HG03108 (cell line): ENCODE results near the gene ATP5MC2.
"Not testable (repeated sequence)": the region's sequence is repeated elsewhere in the genome, so short reads cannot be mapped to it uniquely, and the experiment has no call there.

Experiments
- ATAC-seq: cut with Tn5 transposase; IDR thresholded peaks from one replicate; pipeline ENCODE4 v1.9.1; 2021; ENCODE audit warnings: moderate library complexity; ENCODE audit not compliant: unreplicated experiment

ATP5MC2 gene

DNA sequence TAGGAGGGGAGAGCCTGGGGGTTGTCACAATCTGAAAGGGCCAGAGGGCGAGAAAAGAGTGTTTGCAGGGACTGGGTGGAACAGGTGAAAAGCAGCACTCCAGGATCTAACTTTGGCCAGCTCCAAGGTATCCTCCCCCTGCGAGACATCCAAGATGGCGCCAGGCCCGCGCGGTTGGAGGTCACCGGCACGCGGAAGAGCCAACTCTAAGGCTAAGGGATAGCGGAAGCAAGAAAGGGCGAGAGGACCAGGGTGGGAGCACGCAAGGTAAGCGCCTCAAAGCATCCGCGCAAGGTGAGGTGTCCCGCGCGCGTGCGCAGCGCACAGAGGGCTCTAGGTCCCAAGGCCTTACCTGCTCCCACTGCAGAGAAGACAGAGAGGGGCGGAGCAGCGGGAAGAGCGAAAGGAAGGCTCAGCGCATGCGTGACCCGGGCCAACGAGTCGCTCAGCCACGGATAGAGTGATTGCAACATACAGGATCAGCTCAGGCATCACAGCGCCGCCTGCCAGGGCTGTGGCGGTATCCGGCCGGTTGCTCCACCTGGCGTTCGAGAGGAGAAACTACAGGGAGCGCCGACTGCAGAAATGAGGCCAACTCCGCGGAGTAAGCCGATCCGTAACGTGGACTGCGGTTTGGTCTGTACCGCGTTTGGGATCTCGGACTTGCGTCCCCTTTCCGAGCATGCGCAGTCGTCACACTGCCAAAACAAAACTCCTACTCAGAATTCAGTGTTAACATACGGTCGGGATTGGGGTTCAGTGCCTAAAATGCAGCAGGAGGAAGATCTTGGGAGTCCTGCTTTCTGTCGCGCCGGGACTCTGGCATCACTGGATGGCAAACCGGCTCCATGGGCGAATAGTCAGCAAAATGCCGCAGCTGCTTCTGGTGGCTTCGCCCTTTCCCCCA is at the start of gene ATP5MC2:
ATP5MC2 (minus strand) TSS at position 383 of the 907 bp plus-strand sequence. CDS start 3,469 bp downstream, outside the sequence.
- ATAC-seq, result peak; percentile 95

DNA sequence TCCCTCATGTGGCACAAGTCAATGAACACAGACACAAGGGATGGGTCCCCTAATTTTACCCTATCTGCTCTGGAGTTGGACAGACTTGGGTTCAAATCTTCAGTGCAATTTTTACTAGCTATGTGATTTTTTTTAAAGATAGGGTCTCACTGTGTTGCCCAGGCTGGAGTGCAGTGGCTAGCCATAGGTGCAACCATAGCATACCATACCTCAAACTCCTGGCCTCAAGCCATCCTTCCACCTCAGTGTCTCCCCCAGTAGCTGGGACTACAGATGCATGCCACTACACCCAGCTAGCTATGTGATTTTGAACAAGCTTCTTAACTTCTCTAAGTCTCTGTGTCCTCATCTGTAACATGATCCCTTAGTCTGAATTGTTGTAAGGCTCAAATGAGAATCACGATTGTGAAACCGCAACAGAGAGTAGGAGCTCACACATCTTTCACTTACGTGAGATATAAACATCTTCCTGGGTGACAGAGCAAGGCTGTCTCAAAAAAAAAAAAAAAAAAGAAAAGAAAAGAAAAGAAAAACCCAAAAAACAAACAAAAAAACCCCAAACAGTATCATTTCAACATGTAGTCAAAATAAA is 46.7 kb upstream of the ATP5MC2 start:
- ATAC-seq, result no peak

DNA sequence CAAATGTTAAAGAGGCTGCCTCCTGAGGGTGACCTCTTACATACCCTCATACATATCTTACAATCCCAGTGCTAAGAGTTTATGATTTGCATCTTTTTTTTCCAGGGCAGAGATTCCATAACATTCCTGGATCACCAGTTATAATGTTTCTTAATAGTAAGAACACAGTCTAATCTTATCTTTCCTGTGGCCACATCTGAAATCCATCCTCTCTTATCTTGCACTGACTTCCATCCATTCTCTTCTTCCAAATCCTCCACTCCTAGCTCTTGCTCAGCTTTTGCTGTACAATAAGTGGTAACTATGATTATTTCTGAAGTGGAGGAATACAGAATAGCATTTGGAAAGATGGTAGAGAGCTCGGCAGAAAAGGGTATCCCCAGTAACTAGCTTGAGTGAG is 45.1 kb upstream of the ATP5MC2 start:
- no peak for ATAC-seq

DNA sequence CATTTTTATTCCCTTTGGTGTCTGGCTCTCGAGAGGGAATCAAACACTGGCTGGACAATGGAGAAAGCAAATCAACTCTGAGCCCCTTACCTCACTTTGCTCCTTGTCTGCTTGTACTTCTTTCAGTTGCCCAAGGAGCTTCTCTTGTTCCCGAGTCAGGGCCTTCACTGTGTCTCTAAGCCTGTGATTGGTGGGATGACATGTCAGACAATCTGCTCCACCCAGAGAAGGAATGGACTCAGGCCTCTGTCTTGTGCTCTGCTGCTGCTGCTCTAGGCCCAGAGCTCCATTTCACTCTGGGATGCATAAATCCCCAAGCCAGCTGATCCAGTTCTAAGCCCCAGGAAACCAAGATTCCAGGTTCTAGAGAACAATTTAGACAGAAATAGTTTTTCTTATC is 43.8 kb upstream of the ATP5MC2 start:
- ATAC-seq, result no peak

DNA sequence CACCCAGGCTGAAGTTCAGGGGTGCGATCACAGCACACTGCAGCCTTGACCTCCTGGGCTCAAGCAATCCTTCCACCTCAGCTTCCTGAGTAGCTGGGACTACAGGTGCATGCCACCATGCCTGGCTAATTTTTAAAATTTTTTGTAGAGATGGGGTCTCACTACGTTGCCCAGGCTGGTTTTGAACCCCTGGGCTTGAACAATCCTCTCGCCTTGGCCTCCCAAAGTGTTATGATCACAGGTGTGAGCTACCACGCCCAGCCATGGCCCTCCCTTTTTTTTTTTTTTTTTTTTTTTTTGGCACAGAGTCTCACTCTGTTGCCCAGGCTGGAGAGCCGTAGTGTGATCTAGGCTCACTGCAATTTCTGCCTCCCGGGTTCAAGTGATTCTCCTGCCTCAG is 42.7 kb upstream of the ATP5MC2 start:
- not testable (repeated sequence) for ATAC-seq

DNA sequence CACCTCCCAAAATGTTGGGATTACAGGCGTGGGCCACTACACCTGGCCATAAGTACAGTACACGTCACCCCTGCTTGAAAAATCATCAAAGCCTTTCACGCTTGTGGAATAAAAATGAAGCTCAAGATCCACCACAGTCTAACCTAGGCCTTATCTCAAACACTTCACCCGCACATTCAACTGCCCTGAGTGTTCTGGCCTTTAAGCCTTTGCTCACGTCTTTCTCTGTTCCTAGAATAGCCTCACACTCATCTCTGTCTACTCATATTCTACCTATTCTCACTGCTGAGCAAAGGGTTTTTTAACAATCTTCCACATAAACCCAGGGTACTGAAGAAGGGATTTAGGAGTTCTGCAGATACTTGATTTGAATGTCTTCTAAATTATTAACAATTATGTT is 41.4 kb upstream of the ATP5MC2 start:
- ATAC-seq, result no peak

DNA sequence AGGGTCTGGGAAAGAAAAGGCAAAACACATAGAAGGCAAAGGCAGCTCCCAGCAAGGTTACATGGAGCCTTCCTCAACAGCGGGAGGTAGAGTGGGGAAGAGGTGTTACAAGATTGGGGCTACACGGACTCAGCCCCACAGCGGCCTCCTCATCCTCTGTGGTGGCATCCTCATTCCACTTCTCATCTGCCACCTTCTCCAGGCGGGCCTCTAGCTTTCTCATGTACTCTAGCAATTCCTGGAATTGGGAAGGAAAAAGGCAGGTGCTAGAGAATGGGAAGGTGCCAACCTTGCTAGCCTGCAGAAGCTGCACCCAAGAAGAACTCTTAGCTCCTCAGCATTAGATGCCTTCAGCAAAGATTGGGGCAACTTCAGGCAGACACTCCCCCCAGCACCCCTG is 38.1 kb upstream of the ATP5MC2 start:
- ATAC-seq, result no peak

DNA sequence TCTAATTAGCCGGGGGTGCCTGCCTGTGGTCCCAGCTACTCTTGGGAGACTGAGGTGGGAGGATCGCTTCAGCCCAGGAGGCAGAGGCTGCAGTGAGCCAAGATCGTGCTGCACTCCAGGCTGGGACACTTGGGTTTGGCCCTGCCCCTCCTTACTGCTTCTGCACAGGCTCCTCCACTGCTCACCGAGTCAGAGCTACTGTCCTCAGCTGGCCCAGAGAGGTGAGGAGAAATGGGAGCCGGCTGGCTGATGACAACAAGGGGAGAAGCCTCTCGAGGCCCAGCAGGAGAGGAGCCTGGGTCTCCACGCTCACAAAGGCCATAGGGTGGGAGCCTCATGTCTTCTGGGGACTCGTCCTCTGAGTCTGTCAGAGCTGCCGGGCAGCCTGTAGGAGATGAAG is 37.6 kb upstream of the ATP5MC2 start:
- no peak for ATAC-seq

DNA sequence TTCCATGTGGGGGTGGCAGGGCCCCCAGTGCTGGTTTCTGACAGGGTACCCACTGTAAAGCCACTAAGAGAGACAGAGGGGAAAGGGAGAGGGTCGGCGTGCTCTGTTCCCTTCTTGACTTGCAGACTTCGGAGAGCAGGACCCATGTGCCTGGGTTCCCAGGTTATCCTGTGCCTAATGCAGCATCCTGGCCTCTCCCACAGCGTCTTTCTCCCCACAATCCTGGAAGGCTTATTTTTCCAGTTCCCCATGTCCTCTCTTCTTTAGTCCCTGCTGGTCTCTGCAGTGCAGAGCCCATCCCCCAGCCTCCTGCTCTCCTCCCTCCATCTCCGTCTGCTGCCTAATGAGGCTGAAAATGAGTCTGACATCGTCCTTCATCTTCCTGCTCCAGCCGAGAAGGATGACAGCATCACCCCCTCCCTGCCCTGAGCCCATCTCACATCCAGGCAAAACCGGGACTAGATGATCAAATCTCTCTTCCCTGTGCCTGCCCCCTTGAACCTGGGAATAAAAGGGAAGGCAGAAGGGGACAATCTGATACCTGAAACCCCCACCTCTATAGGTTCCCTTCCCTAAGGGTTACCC is 36.3 kb upstream of the ATP5MC2 start:
- no peak for ATAC-seq

DNA sequence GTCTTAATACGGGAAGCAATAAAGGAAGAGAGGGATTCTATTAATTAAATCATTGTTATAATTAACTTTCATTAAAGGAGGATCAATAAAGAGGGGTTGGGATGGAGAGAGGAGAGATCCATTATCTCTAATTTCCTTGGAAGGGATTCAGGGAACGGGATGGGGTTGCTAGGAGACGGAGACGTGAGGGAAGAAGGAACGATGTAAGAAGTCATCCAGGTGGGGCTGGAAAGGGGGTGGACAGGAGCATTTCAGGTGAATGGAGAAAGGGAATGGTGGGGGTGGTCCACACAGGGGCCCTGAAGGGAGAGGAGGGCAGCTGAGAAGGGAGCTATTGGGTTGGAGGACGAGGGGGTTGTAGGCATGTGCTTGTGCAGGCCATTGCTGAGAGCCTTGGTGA is 34.2 kb upstream of the ATP5MC2 start:
- ATAC-seq, result no peak

DNA sequence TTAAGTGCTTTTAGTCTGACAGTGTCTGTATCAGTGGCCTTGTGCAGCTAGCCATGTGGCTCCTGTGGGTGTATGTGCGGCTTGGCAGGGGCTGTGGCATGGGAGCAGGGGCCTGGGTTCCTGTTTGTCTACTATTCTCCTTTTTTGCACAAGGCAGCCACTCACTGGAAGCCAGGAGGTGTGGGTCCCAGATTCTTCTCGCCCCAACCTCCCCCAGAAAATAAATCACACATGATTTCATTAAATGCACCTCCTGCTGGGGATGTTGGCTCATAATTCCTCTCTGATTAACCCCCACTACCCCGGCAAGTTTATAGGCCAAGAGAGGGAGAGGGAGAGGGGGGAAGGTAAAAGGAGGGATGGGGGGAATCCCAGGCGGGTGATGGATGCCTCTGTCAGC is 33.8 kb upstream of the ATP5MC2 start:
- no peak for ATAC-seq

DNA sequence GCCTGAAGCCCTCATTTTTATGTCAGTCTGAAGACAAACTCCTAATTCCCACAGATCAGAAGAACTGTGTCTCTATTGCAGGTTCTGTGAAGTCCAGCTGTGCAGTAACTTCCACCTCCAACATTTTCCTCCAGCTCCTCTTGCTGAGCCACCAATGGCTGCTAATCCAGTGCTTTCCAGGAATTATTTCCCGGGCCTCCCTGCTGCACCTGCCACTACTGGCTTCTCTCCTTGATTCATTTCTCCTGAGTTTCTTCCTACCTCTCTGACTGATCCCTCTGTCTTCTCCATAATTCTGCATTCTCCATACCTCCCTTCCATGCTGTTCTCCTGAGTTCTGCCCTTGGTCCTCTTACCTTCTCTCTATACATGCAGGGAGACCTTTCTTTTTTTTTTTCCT is 30.2 kb upstream of the ATP5MC2 start:
- ATAC-seq, result no peak

DNA sequence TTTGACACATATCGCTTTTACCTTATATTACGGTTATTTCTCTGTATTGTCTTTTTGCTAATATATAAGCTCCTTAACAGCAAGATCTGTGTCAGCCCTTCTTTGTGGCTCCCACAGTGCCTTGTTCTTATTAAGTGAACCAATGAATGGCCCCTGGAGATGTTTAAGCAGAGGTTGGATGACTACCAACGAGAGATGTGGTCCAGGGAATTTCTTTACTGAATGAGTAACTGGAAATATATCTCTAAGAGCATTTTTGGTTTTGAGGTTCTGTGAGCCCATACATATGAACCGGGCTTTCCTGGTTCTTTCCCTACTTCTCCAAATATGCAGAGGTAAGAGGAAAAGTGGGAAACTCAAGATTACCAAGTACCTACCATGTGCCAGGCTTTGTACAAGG is 27.9 kb upstream of the ATP5MC2 start:
- ATAC-seq, result no peak

DNA sequence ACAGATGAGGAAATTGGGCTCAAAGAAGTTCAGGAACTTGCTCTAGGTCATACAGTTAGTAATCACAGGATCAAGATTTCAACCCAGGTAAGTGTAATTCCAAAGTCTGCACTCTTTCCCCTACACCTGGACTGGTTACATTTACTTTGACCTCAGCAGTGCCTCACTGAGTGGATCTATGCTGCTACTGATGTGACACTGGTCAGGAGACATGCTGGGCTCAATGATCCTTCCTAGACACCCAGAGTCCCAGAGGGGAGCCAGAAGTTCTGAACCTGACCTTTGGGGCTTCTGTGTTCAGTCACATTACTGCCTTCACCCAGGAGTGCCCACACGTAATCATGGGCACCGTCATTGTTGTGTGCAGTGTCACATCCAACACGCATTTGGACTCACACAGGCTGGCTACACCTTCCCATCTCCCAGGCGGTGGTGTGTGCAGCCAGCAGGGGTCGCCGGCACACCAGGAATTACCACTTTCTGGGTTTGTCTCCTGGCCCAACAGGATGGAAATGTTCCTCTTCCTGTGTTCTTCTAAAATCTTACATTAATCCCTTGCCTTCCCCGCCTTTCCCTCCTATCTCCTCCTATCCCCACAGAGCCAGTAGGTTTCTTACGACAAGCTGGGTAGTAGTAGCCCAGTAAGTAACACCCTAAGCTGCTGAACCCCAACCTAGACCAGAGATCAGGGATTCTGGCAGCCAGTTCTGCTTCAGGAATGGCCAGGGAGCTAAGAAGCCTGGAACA is 25.8 kb upstream of the ATP5MC2 start:
- ATAC-seq, result peak; percentile 70

DNA sequence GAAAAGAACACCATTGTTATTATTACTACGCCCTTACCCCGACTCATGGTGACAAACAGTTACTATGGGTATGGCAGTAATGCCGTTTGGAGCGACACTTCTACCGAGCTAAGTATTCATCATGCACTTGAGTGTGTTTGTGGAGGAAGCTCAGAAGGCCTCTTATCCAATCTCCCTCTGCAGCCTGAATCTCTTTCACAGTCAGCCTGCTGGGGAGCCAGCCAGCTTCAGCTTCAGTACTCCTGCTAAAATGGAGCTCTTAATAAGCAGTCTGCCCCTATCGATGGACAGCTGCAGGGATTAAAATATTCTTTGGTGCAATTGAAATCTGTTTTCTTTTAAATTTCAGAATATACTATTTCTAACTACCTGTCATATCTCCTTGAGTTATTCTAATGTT is 24.7 kb upstream of the ATP5MC2 start:
- ATAC-seq, result no peak

DNA sequence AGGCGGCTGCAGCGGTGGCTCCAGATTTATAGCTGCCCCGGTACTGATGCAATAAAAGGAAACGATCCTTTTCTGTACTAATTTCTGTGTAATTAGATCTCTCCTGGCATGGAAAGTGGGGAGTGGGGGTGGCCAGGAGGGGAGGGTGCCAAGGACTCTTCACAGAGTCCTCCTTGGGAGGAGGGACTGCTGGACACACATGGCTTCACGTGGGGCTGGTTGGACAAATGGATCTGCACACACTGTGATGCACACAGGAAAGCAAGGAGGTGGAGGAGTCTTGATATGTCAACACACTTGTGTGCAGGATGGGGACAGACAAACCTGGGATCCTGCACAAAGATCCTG is 23.8 kb upstream of the ATP5MC2 start:
- ATAC-seq, result no peak

DNA sequence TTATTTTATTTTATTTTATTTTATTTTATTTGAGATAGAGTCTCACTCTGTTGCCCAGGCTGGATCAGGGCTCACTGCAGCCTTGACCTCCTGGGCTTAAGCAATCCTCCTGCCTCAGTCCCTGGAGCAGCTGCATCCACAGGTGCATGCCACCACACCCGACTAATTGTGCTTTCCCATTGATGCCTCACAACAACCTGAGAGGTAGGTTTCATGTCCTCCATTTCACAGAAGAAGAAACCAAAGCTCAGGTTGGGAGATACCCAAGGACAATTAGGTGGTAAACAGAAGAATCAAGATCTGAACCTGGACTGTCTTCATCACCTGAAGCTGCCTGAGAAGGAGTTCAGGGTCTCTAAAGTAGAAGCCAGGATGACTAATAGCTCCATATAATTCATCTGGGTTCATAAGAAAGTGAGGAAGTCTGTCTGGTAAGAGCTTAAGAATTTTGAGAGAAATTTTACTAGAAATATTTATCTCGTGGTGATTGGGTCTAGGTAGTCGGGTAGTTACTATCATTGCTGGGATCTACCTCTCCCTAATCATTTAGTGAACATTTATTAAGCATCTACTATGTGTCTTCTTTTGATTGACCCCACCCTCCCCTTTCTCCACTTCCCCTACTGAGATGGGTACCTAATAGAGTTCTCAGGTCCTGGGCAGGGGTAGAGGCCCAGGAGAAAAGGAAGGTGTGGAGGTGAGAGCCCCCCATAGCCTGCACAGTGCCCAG is 23.2 kb upstream of the ATP5MC2 start:
- ATAC-seq, result no peak

DNA sequence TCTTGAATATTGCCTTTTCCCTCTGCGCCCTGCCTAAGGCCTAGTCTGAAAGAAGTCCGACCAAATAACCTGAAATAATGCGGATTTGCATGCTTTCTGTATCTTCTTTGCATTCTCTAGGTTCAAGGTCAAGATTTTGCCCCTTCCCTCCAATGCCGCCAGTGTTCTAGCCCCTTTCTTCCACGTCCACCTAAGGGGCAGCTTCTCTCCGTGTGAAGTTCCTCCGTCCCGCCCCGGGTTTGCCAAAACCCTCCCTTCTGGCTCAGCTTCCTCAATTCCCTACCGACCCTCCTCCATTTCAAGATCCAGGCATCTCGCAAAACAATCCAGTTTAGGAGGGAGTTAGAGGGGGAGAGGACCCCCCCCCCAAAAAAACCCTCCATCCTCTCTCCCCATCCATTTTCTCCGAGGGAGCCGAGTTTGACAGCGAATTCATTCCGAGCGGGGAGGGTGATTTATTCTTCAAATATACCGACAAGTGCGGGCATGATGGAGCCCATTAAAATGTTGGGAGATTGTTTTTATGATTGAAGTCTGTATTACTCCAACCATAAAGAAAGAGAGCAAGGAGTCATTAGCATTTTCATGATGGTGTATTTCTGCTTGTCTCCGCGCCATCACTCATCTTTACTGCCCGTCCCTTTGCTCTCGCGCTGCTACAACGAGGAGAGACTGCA is 20.9 kb upstream of the ATP5MC2 start:
- ATAC-seq, result no peak

DNA sequence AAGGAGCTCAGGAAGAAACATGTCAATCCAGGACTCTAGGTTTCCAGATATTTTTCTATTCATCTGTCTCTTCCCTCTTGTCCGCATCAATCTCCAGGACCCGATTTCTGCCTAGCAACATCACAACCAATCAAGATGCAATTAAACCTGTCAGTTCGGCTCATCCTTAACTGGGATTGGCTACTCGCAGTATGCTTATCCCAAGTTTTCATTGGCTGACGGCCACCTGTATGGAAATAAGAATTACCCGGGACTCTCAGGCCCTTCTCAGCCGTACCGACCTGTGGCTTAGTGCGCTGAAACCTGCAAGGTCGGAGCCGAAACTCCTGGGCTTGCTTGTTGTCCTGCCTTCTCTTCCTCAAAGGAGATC is 20.4 kb upstream of the ATP5MC2 start:
- no peak for ATAC-seq
